HG03135 (cell line): ENCODE data around the gene FARSA.
"Not testable (repeated sequence)": the region's sequence is repeated elsewhere in the genome, so short reads cannot be mapped to it uniquely, and the experiment has no call there.

Experiments
- ATAC-seq: cut with Tn5 transposase; IDR thresholded peaks from one replicate; pipeline ENCODE4 v1.9.1; 2021; ENCODE audit warnings: mild to moderate bottlenecking, moderate library complexity; ENCODE audit not compliant: unreplicated experiment

Gene FARSA

DNA sequence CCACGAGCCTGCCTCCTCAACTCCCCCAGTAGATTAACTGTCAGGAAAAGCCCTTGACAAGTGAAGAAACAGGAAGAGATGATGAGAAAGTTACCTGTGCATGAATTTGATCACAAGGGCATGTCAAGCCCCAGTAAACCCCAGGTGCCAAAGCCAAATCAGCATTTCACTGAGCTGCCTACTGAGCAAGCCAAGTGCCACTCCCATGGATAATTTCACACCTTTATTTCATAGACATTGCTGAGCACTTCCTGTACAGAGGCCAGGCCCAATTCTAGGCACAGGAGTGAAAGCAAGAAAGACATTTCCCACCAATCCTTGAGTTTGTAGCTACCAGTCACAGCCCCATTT lies 21.1 kb upstream of the FARSA start:
- no peak for ATAC-seq

DNA sequence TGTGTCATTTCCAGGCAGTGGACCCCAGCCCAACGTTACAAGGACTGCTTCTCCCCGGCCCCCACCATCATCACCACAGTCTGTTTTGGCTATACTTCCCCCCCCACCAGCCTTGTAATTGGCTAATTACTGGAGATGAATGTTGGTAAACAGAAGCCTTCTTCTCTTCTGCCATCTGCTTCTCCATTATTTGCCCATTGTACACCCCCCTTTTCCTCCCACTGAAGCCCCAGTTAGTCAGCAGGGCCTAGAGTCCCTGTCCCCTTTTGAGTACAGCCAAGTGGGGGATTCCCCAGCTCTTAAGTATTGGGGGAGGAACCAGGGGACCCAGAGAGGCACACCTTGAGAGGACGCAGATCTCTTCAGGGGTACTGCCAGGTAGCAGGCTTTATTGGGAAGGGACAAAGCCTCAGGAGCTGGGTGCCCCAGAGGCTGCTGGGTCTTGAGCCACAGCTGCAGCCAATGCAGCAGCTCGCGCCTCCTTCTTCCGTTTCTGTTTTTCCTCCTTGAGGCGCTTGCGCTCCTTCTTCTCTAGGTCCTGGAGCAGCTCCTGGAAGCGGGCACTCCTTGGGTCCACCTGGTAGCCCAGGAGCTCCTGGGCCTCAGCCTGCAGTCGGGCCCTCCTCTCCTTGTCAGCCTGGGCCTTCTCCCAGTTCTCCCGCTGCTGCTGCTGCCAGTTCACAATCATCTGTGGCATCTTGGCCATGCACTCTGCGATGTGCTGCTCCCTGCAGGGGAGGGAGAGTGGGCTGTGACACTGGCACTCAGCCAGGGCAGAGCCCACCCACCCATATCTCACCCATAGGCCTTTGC lies 20.5 kb upstream of the FARSA start:
- ATAC-seq: no peak

DNA sequence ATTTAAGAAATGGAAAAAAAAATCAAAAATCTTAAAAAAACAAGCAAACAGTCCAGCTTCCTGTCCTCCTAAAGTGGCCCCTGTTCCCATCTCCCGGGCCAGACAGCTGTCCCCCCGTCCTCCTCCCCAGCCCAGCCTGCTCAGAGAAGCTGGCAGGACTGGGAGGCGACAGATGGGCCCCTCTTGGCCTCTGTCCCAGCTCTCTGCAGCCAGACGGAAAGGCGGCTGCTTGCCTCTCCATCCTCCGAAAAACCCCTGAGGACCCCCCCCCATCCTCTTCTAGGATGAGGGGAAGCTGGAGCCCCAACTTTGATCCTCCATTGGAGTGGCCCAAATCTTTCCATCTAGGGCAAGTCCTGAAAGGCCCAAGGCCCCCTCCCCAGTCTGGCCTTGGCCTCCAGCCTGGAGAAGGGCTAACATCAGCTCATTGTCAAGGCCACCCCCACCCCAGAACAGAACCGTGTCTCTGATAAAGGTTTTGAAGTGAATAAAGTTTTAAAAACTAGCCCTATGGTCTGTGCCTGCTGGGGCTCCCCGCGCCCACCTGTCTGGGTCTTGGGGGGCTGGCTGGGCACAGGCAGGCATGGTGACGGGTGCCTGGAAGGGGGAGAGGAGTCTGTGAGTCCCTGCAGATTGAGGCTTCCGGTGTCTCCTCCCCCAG lies 19.8 kb upstream of the FARSA start:
- ATAC-seq: no peak

DNA sequence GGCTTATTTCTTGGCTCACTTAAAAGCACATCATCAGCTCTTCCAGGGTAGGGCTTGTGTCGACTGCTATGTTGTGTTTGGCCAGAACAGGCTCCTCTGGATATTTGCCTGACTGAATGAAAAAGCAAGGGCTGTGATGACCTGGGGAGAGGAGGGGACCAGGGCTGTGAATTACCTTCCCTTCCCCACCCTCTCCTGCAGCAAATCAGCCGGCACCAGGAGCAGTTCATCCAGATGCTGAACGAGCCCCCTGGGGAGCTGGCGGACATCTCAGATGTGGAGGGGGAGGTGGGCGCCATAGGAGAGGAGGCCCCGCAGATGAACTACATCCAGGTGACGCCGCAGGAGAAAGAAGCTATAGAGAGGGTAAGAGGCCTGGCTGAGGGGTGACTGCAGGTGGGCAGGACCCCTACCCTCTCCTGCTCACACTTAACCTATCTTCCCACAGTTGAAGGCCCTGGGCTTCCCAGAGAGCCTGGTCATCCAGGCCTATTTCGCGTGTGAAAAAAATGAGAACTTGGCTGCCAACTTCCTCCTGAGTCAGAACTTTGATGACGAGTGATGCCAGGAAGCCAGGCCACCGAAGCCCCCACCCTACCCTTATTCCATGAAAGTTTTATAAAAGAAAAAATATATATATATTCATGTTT lies 19.1 kb upstream of the FARSA start:
- ATAC-seq: no peak

DNA sequence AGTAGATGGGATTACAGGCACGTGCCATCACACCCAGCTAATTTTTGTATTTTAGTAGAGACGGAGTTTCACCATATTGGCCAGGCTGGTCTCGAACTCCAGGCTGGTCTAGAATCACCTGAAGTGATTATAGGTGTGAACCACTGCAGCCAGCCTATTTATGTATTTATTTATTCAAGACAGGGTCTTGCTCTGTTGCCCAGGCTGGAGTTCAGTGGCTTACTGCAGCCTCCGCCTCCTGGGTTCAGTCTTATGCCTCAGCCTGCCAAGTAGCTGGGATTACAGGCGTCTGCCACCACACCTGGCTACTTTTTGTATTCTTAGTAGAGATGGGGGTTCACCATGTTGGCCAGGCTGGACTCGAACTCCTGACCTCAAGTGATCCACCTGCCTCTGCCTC lies 18.5 kb upstream of the FARSA start:
- ATAC-seq: not testable (repeated sequence)

DNA sequence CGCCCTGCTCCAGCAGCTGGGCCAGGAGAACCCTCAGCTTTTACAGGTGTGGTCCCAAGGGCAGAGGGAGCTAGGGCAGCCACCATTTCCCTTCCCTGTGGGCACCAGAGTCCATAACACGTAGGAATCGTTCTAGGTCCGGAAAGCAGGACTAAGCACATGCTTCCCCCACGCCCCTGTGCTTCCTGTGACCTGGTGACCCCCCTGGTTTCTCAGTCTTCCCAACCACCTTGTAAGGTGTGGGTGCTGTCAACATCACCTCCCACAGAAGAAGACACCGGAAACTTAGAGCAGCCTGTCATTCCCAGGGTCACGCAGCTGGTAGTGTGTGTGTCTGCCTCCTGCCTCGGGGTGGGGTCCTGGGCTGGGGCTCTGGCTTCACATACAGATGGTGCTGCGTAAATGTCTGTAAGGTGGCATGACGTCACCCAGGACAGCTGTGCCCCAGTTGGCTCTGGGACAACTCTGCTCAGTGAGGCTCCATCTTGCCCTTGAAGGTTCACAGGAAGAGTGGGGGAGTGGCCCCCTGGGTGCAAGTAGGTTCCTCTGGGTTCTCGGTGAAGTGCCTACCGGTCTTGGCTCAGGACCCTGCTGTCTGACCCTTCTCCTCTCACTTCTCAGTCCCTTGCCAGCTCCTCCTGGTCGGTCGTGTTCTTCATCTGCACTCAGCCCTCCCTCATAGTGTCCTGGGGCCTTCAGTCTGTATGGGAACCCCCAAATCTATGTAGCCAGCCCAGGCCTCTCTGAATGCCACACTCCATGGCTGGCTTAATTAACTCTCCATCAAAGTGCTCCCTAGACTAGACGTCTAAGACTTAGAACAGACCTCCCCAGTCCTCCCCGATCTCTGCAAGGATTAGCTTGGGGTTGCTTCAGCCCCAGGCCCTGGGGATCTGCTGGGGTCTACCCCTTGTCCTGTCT lies 16.1 kb upstream of the FARSA start:
- no peak for ATAC-seq

DNA sequence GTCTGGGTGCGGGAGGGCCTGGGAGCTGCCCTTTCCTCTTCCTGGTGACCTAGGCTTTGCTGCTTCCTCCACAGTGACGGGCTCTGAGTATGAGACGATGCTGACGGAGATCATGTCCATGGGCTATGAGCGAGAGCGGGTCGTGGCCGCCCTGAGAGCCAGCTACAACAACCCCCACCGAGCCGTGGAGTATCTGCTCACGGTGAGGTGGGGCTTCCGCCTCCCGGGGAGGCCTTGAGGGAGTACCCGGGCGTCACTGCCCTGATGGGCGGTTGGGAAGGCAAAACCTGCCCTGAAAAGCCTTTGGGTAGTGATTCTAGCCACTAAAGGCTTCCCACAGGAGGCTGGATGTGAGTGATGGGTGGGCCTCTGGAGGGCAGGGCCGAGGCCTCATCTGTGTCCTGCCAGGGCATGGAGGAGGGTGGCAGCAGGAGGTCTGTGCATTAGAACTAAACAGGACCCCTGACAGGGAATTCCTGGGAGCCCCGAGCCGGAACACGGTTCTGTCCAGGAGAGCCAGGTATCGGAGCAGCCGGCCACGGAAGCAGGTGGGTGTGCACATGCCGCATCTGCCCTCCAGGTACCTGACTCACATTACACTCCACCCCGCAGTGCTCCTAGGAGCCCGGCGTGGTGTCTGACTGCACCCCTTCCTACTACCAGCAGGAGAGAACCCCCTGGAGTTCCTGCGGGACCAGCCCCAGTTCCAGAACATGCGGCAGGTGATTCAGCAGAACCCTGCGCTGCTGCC lies 15.3 kb upstream of the FARSA start:
- ATAC-seq: no peak

DNA sequence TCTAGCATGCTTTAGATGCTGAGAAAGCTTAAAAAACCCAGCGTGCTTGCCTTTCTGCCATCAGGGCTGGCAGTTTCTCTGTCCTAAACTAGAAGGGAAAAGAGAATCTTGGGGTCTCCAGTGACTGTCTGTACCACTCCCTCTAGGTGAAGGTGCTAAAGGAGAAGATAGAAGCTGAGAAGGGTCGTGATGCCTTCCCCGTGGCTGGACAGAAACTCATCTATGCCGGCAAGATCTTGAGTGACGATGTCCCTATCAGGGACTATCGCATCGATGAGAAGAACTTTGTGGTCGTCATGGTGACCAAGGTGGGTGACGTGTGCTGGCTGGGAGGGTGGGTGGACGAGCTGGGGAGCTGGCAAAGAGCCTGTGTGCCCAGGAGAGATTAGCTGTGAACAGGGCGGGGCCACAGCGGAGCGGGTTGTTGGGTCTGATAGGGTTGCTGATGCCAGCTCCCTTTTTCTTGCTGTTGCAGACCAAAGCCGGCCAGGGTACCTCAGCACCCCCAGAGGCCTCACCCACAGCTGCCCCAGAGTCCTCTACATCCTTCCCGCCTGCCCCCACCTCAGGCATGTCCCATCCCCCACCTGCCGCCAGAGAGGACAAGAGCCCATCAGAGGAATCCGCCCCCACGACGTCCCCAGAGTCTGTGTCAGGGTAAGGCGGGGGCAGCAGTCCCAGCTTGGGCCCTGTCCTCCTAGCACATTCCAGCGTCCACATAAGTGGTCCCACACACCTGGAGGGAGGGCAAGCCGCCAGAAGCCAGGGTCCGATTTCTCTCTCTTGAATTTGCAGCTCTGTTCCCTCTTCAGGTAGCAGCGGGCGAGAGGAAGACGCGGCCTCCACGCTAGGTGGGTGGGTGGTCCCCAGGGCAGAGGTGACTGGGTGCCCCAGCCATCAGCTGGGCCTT lies 14.4 kb upstream of the FARSA start:
- no peak for ATAC-seq

DNA sequence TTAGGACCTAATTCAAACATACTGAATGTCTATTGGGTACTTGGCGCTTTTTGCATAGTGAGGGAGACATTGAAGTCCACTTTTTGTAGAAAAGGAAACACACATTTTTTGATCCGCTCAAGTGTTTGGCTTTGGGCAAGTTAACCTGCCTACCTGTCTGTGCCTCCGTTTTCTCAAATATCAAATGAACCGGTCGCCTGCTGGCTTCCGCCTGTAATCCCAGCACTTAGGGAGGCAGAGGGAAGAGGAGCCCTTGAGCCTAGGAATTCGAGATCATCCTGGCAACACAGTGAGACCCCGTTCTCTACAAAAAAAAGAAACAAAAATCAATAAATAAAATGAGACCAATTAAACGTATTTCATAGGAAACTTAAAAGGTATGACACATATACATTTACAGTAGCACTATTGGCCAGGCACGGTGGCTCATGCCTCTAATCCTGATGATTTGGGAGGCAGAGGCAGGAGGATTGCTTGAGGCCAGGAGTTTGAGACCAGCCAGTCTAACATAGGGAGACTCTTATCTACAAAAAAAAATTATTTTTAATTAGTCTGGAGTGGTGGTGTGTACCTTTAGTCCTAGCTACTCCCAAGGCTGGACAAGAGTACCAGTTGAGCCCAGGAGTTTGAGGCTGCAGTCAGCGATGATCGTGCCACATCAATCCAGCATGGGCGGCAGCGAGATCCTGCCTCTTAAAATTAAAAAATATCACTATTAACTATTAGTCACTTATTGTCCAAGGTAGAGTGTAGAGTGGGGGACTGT lies 13.4 kb upstream of the FARSA start:
- ATAC-seq: no peak

DNA sequence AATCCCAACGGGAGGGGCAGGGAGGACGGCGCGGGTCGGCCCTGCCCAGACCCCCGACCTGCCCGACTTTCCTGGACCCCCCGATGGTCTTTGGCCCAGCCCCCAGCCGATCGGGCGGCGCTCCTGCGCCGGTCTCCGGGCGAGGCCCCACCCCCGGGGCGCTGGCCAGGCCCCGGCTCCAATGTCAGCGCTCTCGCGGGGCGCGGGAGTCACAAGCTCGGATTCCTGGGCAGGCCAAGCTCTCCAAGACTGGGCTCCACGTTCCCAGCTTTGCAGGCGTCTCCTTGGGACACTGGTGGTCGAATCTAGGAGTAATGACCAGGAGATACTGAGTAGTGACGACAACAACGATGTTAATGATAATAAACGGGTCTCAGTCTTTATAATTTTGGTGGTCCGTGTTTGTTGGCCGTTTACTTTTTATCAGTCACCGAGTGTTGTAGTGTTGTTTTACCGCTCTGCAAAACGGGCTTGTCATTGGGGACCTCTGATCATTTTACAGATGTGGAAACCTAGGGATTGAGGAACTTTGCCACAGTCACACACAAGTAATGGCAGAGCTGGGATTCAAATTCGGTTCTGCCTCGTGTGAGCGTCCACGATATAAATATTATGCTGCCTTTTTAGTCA lies 12.7 kb upstream of the FARSA start:
- ATAC-seq: peak; percentile 38

DNA sequence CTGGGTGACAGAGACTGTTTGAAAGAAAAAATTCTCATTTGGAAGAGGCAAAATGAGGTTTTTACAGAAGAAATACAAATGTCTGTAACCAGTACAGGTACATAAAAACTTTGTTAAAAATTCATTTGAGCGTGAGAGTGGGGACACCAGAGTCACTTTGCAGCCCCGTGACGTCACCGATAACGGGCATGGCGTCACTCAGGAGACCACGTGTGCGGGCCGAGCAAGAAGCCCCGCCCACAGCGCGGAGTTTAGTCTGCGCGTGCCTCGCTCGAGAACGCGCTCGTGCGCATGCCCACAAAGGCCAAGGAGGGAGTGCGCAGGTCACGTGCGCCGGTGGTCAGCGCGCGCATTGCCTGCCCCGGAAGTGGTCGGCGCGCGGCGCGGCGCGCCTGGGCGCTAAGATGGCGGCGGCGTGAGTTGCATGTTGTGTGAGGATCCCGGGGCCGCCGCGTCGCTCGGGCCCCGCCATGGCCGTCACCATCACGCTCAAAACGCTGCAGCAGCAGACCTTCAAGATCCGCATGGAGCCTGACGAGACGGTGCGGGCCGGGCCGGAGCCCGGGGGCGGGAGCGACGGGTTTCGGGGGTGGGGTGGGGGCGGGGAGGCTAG lies 12.1 kb upstream of the FARSA start, which contains the start of gene RAD23A:
Gene RAD23A (plus strand): TSS at position 384 of the 613 bp plus-strand sequence. CDS start 87 bp downstream, at position 471.
- peak; percentile 80 for ATAC-seq

DNA sequence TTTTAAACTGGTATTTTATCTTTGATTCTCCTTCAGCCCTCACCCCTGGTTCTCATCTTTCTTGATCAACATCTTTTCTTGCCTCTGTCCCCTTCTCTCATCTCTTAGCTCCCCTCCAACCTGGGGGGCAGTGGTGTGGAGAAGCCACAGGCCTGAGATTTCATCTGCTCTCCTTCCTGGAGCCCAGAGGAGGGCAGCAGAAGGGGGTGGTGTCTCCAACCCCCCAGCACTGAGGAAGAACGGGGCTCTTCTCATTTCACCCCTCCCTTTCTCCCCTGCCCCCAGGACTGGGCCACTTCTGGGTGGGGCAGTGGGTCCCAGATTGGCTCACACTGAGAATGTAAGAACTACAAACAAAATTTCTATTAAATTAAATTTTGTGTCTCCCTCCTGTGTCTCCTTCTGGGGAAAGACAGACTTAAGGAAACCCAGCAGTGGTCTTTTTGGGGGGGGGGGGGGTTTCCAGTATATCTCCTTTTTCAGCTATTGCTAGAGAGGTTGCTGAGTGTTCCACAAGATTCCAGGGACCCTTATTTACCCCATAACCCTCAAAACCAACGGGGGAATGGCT lies 10.7 kb upstream of the FARSA start:
- ATAC-seq: no peak

DNA sequence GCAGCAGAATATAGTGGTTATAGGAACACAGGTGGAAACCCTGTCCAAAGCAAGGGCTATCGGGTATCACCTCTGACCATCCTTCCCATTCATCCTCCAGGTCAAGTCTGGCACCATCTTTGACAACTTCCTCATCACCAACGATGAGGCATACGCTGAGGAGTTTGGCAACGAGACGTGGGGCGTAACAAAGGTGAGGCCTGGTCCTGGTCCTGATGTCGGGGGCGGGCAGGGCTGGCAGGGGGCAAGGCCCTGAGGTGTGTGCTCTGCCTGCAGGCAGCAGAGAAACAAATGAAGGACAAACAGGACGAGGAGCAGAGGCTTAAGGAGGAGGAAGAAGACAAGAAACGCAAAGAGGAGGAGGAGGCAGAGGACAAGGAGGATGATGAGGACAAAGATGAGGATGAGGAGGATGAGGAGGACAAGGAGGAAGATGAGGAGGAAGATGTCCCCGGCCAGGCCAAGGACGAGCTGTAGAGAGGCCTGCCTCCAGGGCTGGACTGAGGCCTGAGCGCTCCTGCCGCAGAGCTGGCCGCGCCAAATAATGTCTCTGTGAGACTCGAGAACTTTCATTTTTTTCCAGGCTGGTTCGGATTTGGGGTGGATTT lies 10.0 kb upstream of the FARSA start:
- no peak for ATAC-seq

DNA sequence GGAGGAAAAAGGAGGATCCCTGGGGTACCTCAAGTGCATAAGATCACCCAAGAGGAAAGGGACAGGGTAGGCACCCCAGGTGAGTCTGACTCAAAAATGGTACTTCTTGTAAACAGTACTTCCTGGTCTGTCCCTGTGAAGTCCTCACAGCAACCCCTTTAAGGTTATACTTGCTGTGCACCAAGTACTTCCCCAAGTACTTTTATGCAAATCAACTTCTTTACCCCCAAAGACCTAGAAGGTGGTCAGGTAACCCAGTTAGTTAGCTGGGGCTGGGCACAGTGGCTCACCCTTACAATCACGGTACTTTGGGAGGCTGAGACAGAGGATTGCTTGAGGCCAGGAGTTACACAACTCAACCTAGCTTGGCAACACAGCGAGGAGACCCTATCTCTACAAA lies 7.4 kb upstream of the FARSA start:
- no peak for ATAC-seq

DNA sequence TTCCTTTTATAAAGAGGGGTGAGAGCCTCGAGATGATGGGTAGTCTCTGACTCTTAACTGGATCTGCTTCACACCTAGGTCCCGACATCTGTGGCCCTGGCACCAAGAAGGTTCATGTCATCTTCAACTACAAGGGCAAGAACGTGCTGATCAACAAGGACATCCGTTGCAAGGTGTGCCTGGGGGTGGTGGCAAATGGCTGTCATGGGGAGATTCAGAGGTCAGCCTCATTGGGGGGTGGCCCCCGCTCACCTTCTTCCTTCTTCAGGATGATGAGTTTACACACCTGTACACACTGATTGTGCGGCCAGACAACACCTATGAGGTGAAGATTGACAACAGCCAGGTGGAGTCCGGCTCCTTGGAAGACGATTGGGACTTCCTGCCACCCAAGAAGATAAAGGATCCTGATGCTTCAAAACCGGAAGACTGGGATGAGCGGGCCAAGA lies 6.5 kb upstream of the FARSA start:
- ATAC-seq: no peak

DNA sequence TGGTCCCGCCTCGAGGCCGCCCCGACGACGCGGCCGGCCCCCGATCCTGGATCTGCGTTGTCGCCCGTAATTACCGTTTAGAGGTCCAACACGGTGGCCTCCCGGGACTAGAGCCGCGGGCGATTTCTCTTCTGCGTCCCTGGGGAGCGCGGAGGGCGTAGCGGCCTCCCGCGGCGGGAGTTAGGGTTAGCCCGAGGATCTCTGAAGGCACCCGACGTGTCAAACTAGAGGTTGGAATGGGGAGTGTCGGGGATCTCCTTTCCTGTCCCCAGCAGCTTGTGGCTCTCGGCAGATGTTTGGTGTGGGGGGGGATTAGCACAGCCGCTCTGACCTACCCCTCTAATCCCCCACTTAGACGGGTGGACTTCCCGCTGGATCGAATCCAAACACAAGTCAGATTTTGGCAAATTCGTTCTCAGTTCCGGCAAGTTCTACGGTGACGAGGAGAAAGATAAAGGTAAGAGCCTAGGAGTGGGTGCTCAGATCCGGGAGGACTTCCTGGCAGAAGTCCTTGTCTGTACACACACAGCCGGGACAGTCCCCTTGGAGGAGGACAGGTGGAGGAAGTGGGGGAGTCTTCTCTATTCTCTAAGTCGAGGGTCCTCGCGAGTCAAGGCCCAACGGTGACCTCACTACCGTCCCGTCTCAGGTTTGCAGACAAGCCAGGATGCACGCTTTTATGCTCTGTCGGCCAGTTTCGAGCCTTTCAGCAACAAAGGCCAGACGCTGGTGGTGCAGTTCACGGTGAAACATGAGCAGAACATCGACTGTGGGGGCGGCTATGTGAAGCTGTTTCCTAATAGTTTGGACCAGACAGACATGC lies 5.5 kb upstream of the FARSA start:
- peak; percentile 7 for ATAC-seq
